Tibial nerve (tissue), 3 donors: Measurements from ENCODE around the gene SLCO2A1.

Source experiments
- POLR2A ChIP-seq, 2 donors: fragments of 450-650 bp; IDR thresholded peaks; one replicate each; pipeline ENCODE4 v1.6.1; 2017; ENCODE audit warnings: antibody characterized with exemption in 2 of 2, mild to moderate bottlenecking in 2 of 2, moderate library complexity in 2 of 2
- TF ChIP-seq, protein P1 (sequence below), 5 experiments: fragments of 200-600 bp in 3 of 5; fragments of 450-650 bp in 2 of 5; sonication (generic) in 3 of 5; IDR thresholded peaks; one replicate each; pipeline ENCODE4 v1.5.1; 2016 to 2019; ENCODE audit warnings: antibody characterized with exemption in 5 of 5, mild to moderate bottlenecking in 3 of 5, moderate library complexity in 2 of 5

DNA sequence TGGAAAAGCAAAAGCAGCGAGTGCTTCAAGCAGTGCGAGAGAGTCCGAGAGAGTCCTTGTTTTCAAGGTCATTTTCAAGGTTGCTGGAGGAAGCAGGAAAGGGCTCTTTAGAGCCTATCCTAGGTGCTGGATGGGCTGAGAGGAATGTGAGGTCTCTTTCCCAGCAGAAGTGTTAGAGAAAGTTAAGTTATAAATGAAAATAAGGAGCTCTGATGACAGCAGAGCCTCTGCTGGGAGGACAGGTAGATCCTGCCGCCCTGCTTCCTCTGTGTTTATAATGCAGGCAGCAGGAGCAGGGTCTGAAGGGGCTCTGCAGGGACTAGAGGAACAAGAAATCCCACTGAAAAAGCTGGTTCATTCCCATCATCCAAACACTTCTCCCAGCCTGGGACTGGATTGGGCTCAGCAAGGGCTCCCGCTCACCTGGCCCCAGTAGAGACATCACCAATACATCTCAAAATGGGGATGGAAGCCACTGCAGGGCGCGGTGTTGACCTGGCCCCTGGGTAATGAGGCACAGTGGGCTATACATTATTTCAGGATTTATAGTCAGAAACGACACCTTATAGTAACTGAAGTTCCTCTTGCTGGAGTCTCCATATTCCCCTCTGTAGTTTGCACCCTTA lies 92.6 kb downstream of the SLCO2A1 start:
- TF ChIP-seq, protein P1, sequence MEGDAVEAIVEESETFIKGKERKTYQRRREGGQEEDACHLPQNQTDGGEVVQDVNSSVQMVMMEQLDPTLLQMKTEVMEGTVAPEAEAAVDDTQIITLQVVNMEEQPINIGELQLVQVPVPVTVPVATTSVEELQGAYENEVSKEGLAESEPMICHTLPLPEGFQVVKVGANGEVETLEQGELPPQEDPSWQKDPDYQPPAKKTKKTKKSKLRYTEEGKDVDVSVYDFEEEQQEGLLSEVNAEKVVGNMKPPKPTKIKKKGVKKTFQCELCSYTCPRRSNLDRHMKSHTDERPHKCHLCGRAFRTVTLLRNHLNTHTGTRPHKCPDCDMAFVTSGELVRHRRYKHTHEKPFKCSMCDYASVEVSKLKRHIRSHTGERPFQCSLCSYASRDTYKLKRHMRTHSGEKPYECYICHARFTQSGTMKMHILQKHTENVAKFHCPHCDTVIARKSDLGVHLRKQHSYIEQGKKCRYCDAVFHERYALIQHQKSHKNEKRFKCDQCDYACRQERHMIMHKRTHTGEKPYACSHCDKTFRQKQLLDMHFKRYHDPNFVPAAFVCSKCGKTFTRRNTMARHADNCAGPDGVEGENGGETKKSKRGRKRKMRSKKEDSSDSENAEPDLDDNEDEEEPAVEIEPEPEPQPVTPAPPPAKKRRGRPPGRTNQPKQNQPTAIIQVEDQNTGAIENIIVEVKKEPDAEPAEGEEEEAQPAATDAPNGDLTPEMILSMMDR (IDR thresholded peaks at IDR 0.05): no peak
- TF ChIP-seq POLR2A (IDR thresholded peaks at IDR 0.05): no peak
